ENCODE measurements around the gene PPL. TPM values are rescaled to one million over a fixed set of nuclear protein-coding genes. Genes with fewer than 3 reads are reported as not detected.
"Not testable (repeated sequence)": the region's sequence is repeated elsewhere in the genome, so short reads cannot be mapped to it uniquely, and the experiment has no call there.

The PPL gene
- total RNA-seq, 6 experiments from 2014 or later, result 6.9 to 23.8 (median 14.4) TPM

GRCh38 chr16:4900036-4900435 is 36.9 kb downstream of the PPL start:
- TF ChIP-seq CTCF (IDR thresholded peaks at IDR 0.05) (no peak), POLR2A (IDR thresholded peaks at IDR 0.05) (no peak)
- WGBS (ENCODE audit: insufficient coverage, low coverage, low lambda C conversion rate, missing lambda C conversion rate), result 73% methylated on average over 4 of the region's 8 CpGs
- Histone ChIP-seq H3K4me1 (no peaks in the 10 kb centered on the region), H3K27me3 (no peaks in the 10 kb centered on the region), H3K27ac (no peak overlapping the region), H3K9me3 (no peaks in the 10 kb centered on the region), H3K36me3 (peaks cover 0 to 22% (median 2%) of the 10 kb centered on the region in 4 donors), H3K4me3 (no peak overlapping the region)
- intact Hi-C loops (cut with DNase I), result no loop called here
- ATAC-seq, result no peak
- DNase-seq, result no peak

- Histone ChIP-seq H3K4me3 (no peak overlapping the region), H3K27ac (no peak overlapping the region), H3K9me3 (no peaks in the 10 kb centered on the region), H3K27me3 (no peaks in the 10 kb centered on the region), H3K36me3 (peaks cover 0 to 26% (median 2%) of the 10 kb centered on the region in 4 donors), H3K4me1 (no peaks in the 10 kb centered on the region)
- intact Hi-C loops (cut with DNase I), result no loop called here
- DNase-seq (no peak), ATAC-seq (no peak)
- no peak for TF ChIP-seq POLR2A (IDR thresholded peaks at IDR 0.05)
- TF ChIP-seq CTCF (IDR thresholded peaks at IDR 0.05), result no peak
- 69% methylated on average over 3 of the region's 6 CpGs for WGBS (ENCODE audit: insufficient coverage, low coverage, low lambda C conversion rate, missing lambda C conversion rate)
Measured at GRCh38 chr16:4899474-4899846, 37.5 kb downstream of the PPL start.

GRCh38 chr16:4898811-4899473 is 38.0 kb downstream of the PPL start:
- ATAC-seq (no peak), DNase-seq (no peak)
- 0% methylated on average over 1 of the region's 28 CpGs for WGBS (ENCODE audit: insufficient coverage, low coverage, low lambda C conversion rate, missing lambda C conversion rate)
- intact Hi-C loops (cut with DNase I), result no loop called here
- Histone ChIP-seq H3K9me3 (no peaks in the 10 kb centered on the region), H3K4me3 (no peak overlapping the region), H3K36me3 (peaks cover 0 to 26% (median 2%) of the 10 kb centered on the region in 4 donors), H3K27me3 (no peaks in the 10 kb centered on the region), H3K4me1 (no peaks in the 10 kb centered on the region), H3K27ac (no peak overlapping the region)
- no peak for TF ChIP-seq CTCF (IDR thresholded peaks at IDR 0.05)
- TF ChIP-seq POLR2A (IDR thresholded peaks at IDR 0.05), result no peak

GRCh38 chr16:4897328-4897727 is 39.6 kb downstream of the PPL start:
- intact Hi-C loops (cut with DNase I), result no loop called here
- Histone ChIP-seq H3K27ac (no peak overlapping the region), H3K9me3 (no peaks in the 10 kb centered on the region), H3K27me3 (no peaks in the 10 kb centered on the region), H3K4me1 (no peaks in the 10 kb centered on the region), H3K4me3 (no peak overlapping the region), H3K36me3 (peaks cover 0 to 34% (median 2%) of the 10 kb centered on the region in 4 donors)
- ATAC-seq (no peak), DNase-seq (no peak)
- 83% methylated on average over 1 of the region's 7 CpGs for WGBS (ENCODE audit: insufficient coverage, low coverage, low lambda C conversion rate, missing lambda C conversion rate)
- no peak for TF ChIP-seq POLR2A (IDR thresholded peaks at IDR 0.05)
- no peak for TF ChIP-seq CTCF (IDR thresholded peaks at IDR 0.05)

- H3K4me1 ChIP-seq; DNase-seq; ATAC-seq; H3K9me3 ChIP-seq; H3K27ac ChIP-seq; H3K4me3 ChIP-seq; H3K27me3 ChIP-seq; intact Hi-C loops (cut with DNase I): not testable (repeated sequence)
- WGBS (ENCODE audit: insufficient coverage, low coverage, low lambda C conversion rate, missing lambda C conversion rate), result 78% methylated on average over 5 of the region's 9 CpGs
- H3K36me3 ChIP-seq, result peaks cover 0 to 36% (median 2%) of the 10 kb centered on the region in 4 donors
Measured at GRCh38 chr16:4896761-4897160, 40.2 kb downstream of the PPL start.

Measured in right lobe of liver (tissue), 6 donors.